ENCODE measurements around the gene CYP2C8. TPM values are rescaled to one million over a fixed set of nuclear protein-coding genes. Genes with fewer than 3 reads are reported as not detected.

The CYP2C8 gene
- polyA plus RNA-seq, 1 donor from 2014 or later = 5.1 TPM

DNA sequence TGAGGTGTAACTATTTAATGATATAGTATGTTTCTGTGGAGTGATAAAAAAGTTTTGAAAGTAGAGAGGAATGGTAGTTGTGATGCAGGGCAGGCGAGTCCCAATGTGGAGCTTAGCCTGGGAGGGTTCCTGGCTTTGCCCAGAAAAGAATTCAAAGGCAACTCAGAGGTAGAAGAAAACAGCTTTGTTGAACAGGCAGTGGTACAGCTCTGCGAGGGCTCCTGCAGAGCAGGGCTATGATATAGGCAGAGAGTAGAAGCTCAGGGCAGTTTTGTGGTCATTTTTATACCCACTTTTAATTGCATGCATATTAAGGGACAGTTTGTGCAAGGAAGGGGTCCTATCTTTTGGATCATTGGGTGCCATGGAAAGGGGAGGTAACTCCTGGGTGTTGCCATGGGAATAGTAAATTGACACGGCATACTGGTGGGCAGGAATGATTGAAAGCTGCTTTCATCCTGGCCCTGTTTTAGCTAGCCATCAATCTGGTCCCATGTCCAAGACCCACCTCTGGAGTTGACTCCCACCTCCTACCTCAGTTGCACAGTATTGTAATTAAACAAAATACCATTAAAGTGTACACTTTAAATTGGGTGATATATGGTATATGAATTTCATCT is 12.4 kb downstream of the CYP2C8 start:
- Histone ChIP-seq H3K9ac (ENCODE audit: low read length) (no peak overlapping the region), H3K4me2 (ENCODE audit: low read length) (no peak overlapping the region)
- TF ChIP-seq SMC3 (conservative IDR thresholded peaks at IDR 0.05; ENCODE audit: poor library complexity) (no peak), MXI1 (conservative IDR thresholded peaks at IDR 0.05; ENCODE audit: poor library complexity, severe bottlenecking) (no peak), REST (IDR thresholded peaks at IDR 0.05; ENCODE audit: borderline replicate concordance) (no peak)
- TF ChIP-seq, protein P1, sequence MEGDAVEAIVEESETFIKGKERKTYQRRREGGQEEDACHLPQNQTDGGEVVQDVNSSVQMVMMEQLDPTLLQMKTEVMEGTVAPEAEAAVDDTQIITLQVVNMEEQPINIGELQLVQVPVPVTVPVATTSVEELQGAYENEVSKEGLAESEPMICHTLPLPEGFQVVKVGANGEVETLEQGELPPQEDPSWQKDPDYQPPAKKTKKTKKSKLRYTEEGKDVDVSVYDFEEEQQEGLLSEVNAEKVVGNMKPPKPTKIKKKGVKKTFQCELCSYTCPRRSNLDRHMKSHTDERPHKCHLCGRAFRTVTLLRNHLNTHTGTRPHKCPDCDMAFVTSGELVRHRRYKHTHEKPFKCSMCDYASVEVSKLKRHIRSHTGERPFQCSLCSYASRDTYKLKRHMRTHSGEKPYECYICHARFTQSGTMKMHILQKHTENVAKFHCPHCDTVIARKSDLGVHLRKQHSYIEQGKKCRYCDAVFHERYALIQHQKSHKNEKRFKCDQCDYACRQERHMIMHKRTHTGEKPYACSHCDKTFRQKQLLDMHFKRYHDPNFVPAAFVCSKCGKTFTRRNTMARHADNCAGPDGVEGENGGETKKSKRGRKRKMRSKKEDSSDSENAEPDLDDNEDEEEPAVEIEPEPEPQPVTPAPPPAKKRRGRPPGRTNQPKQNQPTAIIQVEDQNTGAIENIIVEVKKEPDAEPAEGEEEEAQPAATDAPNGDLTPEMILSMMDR (IDR thresholded peaks at IDR 0.05; ENCODE audit: poor library complexity, severe bottlenecking) = no peak

GRCh38 chr10:95049919-95050318 is 19.4 kb downstream of the CYP2C8 start:
- Histone ChIP-seq H3K9me2 (ENCODE audit: insufficient read depth, low read length) (no peaks in the 10 kb centered on the region), H3K27ac (ENCODE audit: low read length) (no peak overlapping the region), H3F3A (ENCODE audit: insufficient read depth, low read length, poor library complexity, severe bottlenecking) (no peaks in the 10 kb centered on the region), H3K36me3 (ENCODE audit: insufficient read depth, low read length) (no peaks in the 10 kb centered on the region), H3K4me2 (ENCODE audit: low read length) (no peak overlapping the region), H3K9ac (ENCODE audit: low read length) (no peak overlapping the region), H3K79me2 (replicated peaks; ENCODE audit: insufficient read depth, low read length) (no peaks in the 10 kb centered on the region), H3K4me3 (ENCODE audit: low read length) (no peak overlapping the region), H3K27me3 (ENCODE audit: insufficient read depth, low read depth, low read length) (no peaks in the 10 kb centered on the region), H3K9me3 (ENCODE audit: low read length) (no peaks in the 10 kb centered on the region), H2AFZ (ENCODE audit: low read depth, low read length) (no peak overlapping the region), H4K20me1 (ENCODE audit: insufficient read depth) (no peaks in the 10 kb centered on the region)
- no peak for TF ChIP-seq EZH2 (IDR thresholded peaks at IDR 0.05; ENCODE audit: borderline replicate concordance, insufficient read depth, low read length, poor library complexity, severe bottlenecking)
- no peak for TF ChIP-seq EP300 (conservative IDR thresholded peaks at IDR 0.05; ENCODE audit: poor library complexity, severe bottlenecking)
- TF ChIP-seq MXI1 (conservative IDR thresholded peaks at IDR 0.05; ENCODE audit: poor library complexity, severe bottlenecking) = no peak
- TF ChIP-seq, protein P1 (IDR thresholded peaks at IDR 0.05; ENCODE audit: poor library complexity, severe bottlenecking) = no peak
- no peak for TF ChIP-seq TAF1 (IDR thresholded peaks at IDR 0.05; ENCODE audit: low read depth)
- TF ChIP-seq REST (IDR thresholded peaks at IDR 0.05; ENCODE audit: borderline replicate concordance) = no peak
- TF ChIP-seq POLR2AphosphoS5 (IDR thresholded peaks at IDR 0.05) = no peak
- no peak for TF ChIP-seq SMC3 (conservative IDR thresholded peaks at IDR 0.05; ENCODE audit: poor library complexity)
- no peak for TF ChIP-seq RAD21 (conservative IDR thresholded peaks at IDR 0.05)

More for the DNA sequence above, 12.4 kb downstream of the CYP2C8 start:
- Histone ChIP-seq H3K4me3 (ENCODE audit: low read length) (no peak overlapping the region), H3K9me2 (ENCODE audit: insufficient read depth, low read length) (no peaks in the 10 kb centered on the region), H3K36me3 (ENCODE audit: insufficient read depth, low read length) (no peaks in the 10 kb centered on the region), H3K79me2 (replicated peaks; ENCODE audit: insufficient read depth, low read length) (no peaks in the 10 kb centered on the region), H4K20me1 (ENCODE audit: insufficient read depth) (no peaks in the 10 kb centered on the region), H3K27ac (ENCODE audit: low read length) (no peak overlapping the region), H3F3A (ENCODE audit: insufficient read depth, low read length, poor library complexity, severe bottlenecking) (no peaks in the 10 kb centered on the region), H2AFZ (ENCODE audit: low read depth, low read length) (no peak overlapping the region), H3K9me3 (ENCODE audit: low read length) (no peaks in the 10 kb centered on the region), H3K27me3 (ENCODE audit: insufficient read depth, low read depth, low read length) (no peaks in the 10 kb centered on the region)
